Endothelial cell of umbilical vein (primary cell): ENCODE measurements around the gene NMNAT3. TPM values are rescaled to one million over a fixed set of nuclear protein-coding genes. Genes with fewer than 3 reads are reported as not detected.

Source experiments
- BruUV-seq: library from RNA; stranded (reverse); fragments of 400-500 nt; replicated peaks from 2 replicates; lab custom pipeline; 2021; lab: Mats Ljungman, UMichigan
- CTCF ChIA-PET: fragments of 300-600, 350-600 bp; sonication (Branson Sonifier 250); formaldehyde crosslinking; loops from one replicate; lab custom pipeline; 2021; ENCODE audit warnings: antibody characterized with exemption, inconsistent platforms; lab: Charles Lee
- POLR2A ChIA-PET: fragments of 300-600, 350-600 bp; sonication (Branson Sonifier 250); formaldehyde crosslinking; loops from one replicate; lab custom pipeline; 2021; ENCODE audit warnings: antibody characterized with exemption, inconsistent platforms; lab: Charles Lee
- DNase-seq: peaks from one replicate; pipeline ENCODE4 v3.0.0-alpha.2; 2011; ENCODE audit warnings: low read depth, low spot score
- FAIRE-seq: peaks from 2 replicates; lab custom pipeline; 2011; peaks lifted over from hg19 to GRCh38; lab: Jason Lieb, UNC
- H2AFZ ChIP-seq: 2 replicates; pipeline ENCODE4 v1.6.0; 2012; ENCODE audit warnings: low read depth, low read length, control low read depth, inconsistent platforms
- H3K27ac ChIP-seq: 2 replicates; pipeline ENCODE4 v1.5.1; 2011; ENCODE audit warnings: low read depth, mild to moderate bottlenecking, control low read depth, low read length, moderate library complexity; ENCODE audit not compliant: insufficient read depth
- H3K27me3 ChIP-seq, 2 experiments: 2 replicates each; pipeline versions ENCODE4 v1.6.0 to v1.6.1; 2011; ENCODE audit warnings: low read length in 2 of 2, mixed read lengths in 1 of 2; ENCODE audit not compliant: control insufficient read depth in 2 of 2, insufficient read depth in 2 of 2
- H3K36me3 ChIP-seq, 2 experiments: 2 replicates in 1 of 2; 3 replicates in 1 of 2; pipeline ENCODE4 v1.5.1; 2011; ENCODE audit warnings: low read length in 2 of 2, mild to moderate bottlenecking in 1 of 2, moderate library complexity in 1 of 2; ENCODE audit not compliant: control insufficient read depth in 2 of 2, insufficient read depth in 2 of 2; ENCODE audit errors: extremely low read depth in 1 of 2
- H3K4me1 ChIP-seq: 3 replicates; pipeline ENCODE4 v1.5.1; 2011; ENCODE audit warnings: mild to moderate bottlenecking, low read length; ENCODE audit not compliant: control insufficient read depth, insufficient read depth; ENCODE audit errors: extremely low read depth
- H3K4me2 ChIP-seq: 2 replicates; pipeline ENCODE4 v1.6.1; 2011; ENCODE audit warnings: low read length, control low read depth, mixed read lengths; ENCODE audit not compliant: insufficient read depth
- H3K4me3 ChIP-seq, 3 experiments: fragments of 200-600 bp in 1 of 3; sonication (generic), shearing (Covaris generic) in 1 of 3; replicated peaks in 1 of 3; 2 replicates each; pipeline ENCODE4 v1.5.1; 2011 to 2016; ENCODE audit warnings: control low read depth in 3 of 3, low read length in 3 of 3, mild to moderate bottlenecking in 2 of 3, inconsistent platforms in 1 of 3, low read depth in 1 of 3, moderate library complexity in 1 of 3; ENCODE audit not compliant: insufficient read depth in 1 of 3
- H3K79me2 ChIP-seq: 2 replicates; pipeline ENCODE4 v1.6.0; 2012; ENCODE audit warnings: low read length, inconsistent platforms; ENCODE audit not compliant: control insufficient read depth, insufficient read depth
- H3K9ac ChIP-seq: replicated peaks from 2 replicates; pipeline ENCODE3; 2011; ENCODE audit warnings: low read length, control low read depth; ENCODE audit not compliant: insufficient read depth; ENCODE audit errors: extremely low read depth
- H3K9me1 ChIP-seq: replicated peaks from 3 replicates; pipeline ENCODE4 v1.6.0; 2011; ENCODE audit warnings: mild to moderate bottlenecking, low read length; ENCODE audit not compliant: control insufficient read depth, insufficient read depth; ENCODE audit errors: extremely low read depth
- H3K9me3 ChIP-seq: replicated peaks from 2 replicates; pipeline ENCODE4 v1.5.1; 2012; ENCODE audit warnings: low read length, inconsistent platforms; ENCODE audit not compliant: control insufficient read depth, insufficient read depth
- H4K20me1 ChIP-seq: replicated peaks from 2 replicates; pipeline ENCODE3; 2011; ENCODE audit warnings: mild to moderate bottlenecking, low read length; ENCODE audit not compliant: control insufficient read depth, insufficient read depth; ENCODE audit errors: extremely low read depth
- CTCF ChIP-seq, 2 donors: IDR thresholded peaks; 1 replicate in 1 of 2; 2 replicates in 1 of 2; pipeline ENCODE4 v1.5.1; 2011; ENCODE audit warnings: low read length in 2 of 2, mild to moderate bottlenecking in 2 of 2, moderate library complexity in 2 of 2, control low read depth in 1 of 2, inconsistent platforms in 1 of 2, low read depth in 1 of 2; ENCODE audit not compliant: insufficient read depth in 1 of 2; ENCODE audit errors: extremely low read depth in 1 of 2
- EZH2 ChIP-seq: IDR thresholded peaks from 2 replicates; pipeline ENCODE4 v1.6.1; 2012; ENCODE audit warnings: borderline replicate concordance, low read depth, mild to moderate bottlenecking, moderate library complexity, low read length, inconsistent platforms; ENCODE audit not compliant: severe bottlenecking
- FOS ChIP-seq: IDR thresholded peaks from 2 replicates; pipeline ENCODE4 v1.6.1; 2011; ENCODE audit warnings: mild to moderate bottlenecking, low read length, moderate library complexity, borderline replicate concordance; ENCODE audit not compliant: insufficient read depth
- GATA2 ChIP-seq: IDR thresholded peaks from 2 replicates; pipeline ENCODE4 v1.7.0; 2011; ENCODE audit warnings: low read depth, mild to moderate bottlenecking, moderate library complexity, mixed read lengths, low read length; ENCODE audit not compliant: insufficient read length, insufficient read depth
- JUN ChIP-seq: IDR thresholded peaks from 2 replicates; pipeline ENCODE4 v1.6.1; 2011; ENCODE audit warnings: borderline replicate concordance, low read depth; ENCODE audit not compliant: insufficient read length, insufficient read depth
- MAX ChIP-seq: IDR thresholded peaks from 2 replicates; pipeline ENCODE4 v1.6.1; 2011; ENCODE audit not compliant: insufficient read depth, insufficient read length
- MYC ChIP-seq: IDR thresholded peaks from one replicate; pipeline ENCODE4 v1.6.1; 2011; ENCODE audit warnings: mild to moderate bottlenecking, low read depth, low read length
- POLR2A ChIP-seq: IDR thresholded peaks from 2 replicates; pipeline ENCODE4 v1.6.1; 2012; ENCODE audit warnings: low read depth, mild to moderate bottlenecking, control low read depth, low read length
- POLR2AphosphoS5 ChIP-seq: IDR thresholded peaks from 2 replicates; pipeline ENCODE4 v1.6.1; 2012; ENCODE audit warnings: low read depth, mild to moderate bottlenecking, control low read depth, low read length, moderate library complexity; ENCODE audit not compliant: insufficient read depth
- dilution Hi-C: fragments of 300-500 bp; cut with MboI; formaldehyde crosslinking; loops from one replicate; pipeline ENCODE4 v1.15.0; 2019; ENCODE audit warnings: low sequenced_read_pairs; ENCODE audit not compliant: extremely low pct_ligation_motif_present
- intact Hi-C: fragments of 100-400 bp; cut with micrococcal nuclease; formaldehyde crosslinking; loops from one replicate; pipeline ENCODE4 v1.10.0; 2022
- polyA plus RNA-seq, 4 experiments: library from polyadenylated mRNA; depleted of rRNA in 3 of 4; stranded (reverse) in 3 of 4; unstranded in 1 of 4; fragments of >200 nt; gene quantifications; 2 replicates each; pipeline versions ENCODE4 v1.2.1 to v1.2.3, GENCODE V29; 2011 to 2012; ENCODE audit warnings: missing spikeins in 1 of 4
- total RNA-seq: library from RNA; stranded (reverse); gene quantifications from 2 replicates; pipeline ENCODE4 v1.2.3, GENCODE V29; 2021

The NMNAT3 gene
- total and polyA plus RNA-seq, 2 donors (not counting 3 experiments of a cell fraction or from before 2014, with no cell fraction given) = 0.59 to 0.60 TPM

- TF ChIP-seq EZH2 = no peak
- no peak for TF ChIP-seq POLR2AphosphoS5
- TF ChIP-seq CTCF (IDR thresholded peaks at IDR 0.05; ENCODE audit: extremely low read depth in 1 of 2, insufficient read depth in 1 of 2, low read depth in 1 of 2, low read length in 2 of 2) = no peak
- TF ChIP-seq POLR2A = no peak
- no peak for TF ChIP-seq JUN
- TF ChIP-seq MAX = no peak
- no peak for TF ChIP-seq FOS
- TF ChIP-seq GATA2 = no peak
- TF ChIP-seq MYC = no peak
- no peak overlapping the region for H3K4me3 ChIP-seq
- ChIA-PET CTCF (no interaction called here), POLR2A (no interaction called here)
- H3K27me3 ChIP-seq = no peaks in the 10 kb centered on the region
- BruUV-seq = no TSS peak
- no peaks in the 10 kb centered on the region for H3K4me1 ChIP-seq
- H3K9me1 ChIP-seq = no peaks in the 10 kb centered on the region
- no peak overlapping the region for H3K4me2 ChIP-seq
- H3K9ac ChIP-seq = no peak overlapping the region
- intact Hi-C loops (no loop called here), dilution Hi-C loops (no loop called here)
- no peaks in the 10 kb centered on the region for H4K20me1 ChIP-seq
- H3K9me3 ChIP-seq = no peaks in the 10 kb centered on the region
- no peak for DNase-seq
- H3K79me2 ChIP-seq = no peaks in the 10 kb centered on the region
- FAIRE-seq = no peak
- H3K36me3 ChIP-seq = no peaks in the 10 kb centered on the region
- no peak overlapping the region for H2AFZ ChIP-seq
- H3K27ac ChIP-seq = no peak overlapping the region
Observed at GRCh38 chr3:139689122-139689521, 11.3 kb upstream of the NMNAT3 start.
